ENCODE measurements around the gene CC2D2A. TPM values are rescaled to one million over a fixed set of nuclear protein-coding genes. Genes with fewer than 3 reads are reported as not detected.

Gene CC2D2A
- total and polyA plus RNA-seq, 2 experiments from 2014 or later, result 13.9 to 15.8 TPM

DNA sequence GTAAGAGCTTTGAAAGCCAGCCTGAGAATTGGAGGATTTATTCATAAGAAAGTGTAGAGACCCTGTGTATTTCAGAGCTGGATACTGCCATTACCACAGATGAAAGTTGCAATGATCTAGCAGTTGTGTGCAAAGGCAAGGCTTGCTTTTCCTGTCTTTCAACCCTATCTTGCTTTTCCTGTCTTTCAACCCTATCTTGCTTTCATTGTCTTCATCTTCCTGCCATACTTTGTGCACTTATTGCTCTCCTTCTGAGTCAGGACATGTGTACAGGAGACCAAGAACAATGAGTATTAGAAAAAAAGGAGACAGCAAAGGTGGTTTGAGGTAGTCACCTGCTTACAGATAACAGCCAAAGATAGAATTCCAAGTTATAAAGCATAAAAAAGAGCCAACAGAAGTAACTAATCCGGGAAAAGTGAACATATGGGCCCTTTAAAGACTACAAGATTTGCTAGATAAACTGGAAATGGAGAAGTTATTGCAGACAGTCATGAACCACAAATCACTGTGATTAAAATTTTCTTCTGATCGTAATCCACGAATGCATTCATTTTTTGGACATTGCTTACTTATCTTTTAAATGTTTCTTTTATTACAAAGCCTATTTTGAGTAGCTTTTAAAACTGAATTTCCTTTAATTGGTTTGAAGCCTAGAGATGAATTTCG is 24.7 kb upstream of the CC2D2A start (continued):
- TF ChIP-seq, protein P1, sequence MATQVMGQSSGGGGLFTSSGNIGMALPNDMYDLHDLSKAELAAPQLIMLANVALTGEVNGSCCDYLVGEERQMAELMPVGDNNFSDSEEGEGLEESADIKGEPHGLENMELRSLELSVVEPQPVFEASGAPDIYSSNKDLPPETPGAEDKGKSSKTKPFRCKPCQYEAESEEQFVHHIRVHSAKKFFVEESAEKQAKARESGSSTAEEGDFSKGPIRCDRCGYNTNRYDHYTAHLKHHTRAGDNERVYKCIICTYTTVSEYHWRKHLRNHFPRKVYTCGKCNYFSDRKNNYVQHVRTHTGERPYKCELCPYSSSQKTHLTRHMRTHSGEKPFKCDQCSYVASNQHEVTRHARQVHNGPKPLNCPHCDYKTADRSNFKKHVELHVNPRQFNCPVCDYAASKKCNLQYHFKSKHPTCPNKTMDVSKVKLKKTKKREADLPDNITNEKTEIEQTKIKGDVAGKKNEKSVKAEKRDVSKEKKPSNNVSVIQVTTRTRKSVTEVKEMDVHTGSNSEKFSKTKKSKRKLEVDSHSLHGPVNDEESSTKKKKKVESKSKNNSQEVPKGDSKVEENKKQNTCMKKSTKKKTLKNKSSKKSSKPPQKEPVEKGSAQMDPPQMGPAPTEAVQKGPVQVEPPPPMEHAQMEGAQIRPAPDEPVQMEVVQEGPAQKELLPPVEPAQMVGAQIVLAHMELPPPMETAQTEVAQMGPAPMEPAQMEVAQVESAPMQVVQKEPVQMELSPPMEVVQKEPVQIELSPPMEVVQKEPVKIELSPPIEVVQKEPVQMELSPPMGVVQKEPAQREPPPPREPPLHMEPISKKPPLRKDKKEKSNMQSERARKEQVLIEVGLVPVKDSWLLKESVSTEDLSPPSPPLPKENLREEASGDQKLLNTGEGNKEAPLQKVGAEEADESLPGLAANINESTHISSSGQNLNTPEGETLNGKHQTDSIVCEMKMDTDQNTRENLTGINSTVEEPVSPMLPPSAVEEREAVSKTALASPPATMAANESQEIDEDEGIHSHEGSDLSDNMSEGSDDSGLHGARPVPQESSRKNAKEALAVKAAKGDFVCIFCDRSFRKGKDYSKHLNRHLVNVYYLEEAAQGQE (IDR thresholded peaks at IDR 0.05; ENCODE audit: unreplicated experiment), result no peak
- TF ChIP-seq EZH2 (IDR thresholded peaks at IDR 0.05; ENCODE audit: low read depth, unreplicated experiment) (no peak), EZH2phosphoT487 (IDR thresholded peaks at IDR 0.05; ENCODE audit: unreplicated experiment) (no peak), STAT1 (IDR thresholded peaks at IDR 0.05; ENCODE audit: unreplicated experiment) (no peak), CREB1 (CRISPR knock-in tag; IDR thresholded peaks at IDR 0.05; ENCODE audit: low read depth) (no peak)
- TF ChIP-seq, protein P2, sequence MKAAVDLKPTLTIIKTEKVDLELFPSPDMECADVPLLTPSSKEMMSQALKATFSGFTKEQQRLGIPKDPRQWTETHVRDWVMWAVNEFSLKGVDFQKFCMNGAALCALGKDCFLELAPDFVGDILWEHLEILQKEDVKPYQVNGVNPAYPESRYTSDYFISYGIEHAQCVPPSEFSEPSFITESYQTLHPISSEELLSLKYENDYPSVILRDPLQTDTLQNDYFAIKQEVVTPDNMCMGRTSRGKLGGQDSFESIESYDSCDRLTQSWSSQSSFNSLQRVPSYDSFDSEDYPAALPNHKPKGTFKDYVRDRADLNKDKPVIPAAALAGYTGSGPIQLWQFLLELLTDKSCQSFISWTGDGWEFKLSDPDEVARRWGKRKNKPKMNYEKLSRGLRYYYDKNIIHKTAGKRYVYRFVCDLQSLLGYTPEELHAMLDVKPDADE (IDR thresholded peaks at IDR 0.05), result no peak

DNA sequence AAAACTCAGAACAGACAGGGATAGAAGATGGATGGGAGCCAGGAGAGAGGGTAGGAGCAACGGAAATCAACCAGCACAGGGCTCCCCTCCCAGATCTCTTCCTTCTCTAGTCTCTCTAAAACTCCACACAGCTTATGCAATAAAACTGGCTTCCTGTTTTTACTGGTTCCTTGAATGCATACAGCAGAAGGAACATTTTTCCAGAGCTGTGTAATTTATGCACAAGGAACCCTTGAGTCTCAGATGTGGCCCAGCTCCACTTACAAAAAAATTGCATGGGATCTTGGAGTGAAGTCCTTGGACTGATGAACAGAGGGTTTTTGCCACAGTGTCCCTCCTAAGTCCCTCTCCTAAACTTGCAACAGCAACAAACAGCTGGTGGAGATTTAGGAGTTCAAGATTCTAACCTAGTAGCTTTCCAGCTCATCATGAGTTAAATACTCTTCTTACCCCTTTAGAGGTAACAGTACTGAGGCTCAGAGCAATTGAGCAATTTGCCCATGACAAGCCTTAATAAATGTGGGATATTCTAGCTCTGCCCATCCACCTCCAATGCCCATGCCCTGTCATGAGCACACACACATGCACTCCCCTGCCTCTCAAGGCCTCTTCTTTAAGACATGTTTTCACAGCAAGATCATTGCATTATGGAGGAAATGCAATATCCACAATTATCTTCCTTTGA is 18.4 kb upstream of the CC2D2A start:
- H3K4me3 ChIP-seq, result no peak overlapping the region
- no peak overlapping the region for H3K27ac Mint-ChIP-seq
- no peak overlapping the region for H2AFZ ChIP-seq
- H3K4me2 ChIP-seq, result no peak overlapping the region
- no peaks in the 10 kb centered on the region for H4K20me1 ChIP-seq (replicated peaks; ENCODE audit: insufficient read depth)
- H3K27ac ChIP-seq (ENCODE audit: low read depth), result no peak overlapping the region
- H3K9me2 ChIP-seq (ENCODE audit: insufficient read depth), result peaks cover 3% of the 10 kb centered on the region; the same call in 1 of the 2 replicates
- H3K4me1 ChIP-seq (ENCODE audit: insufficient read depth), result no peaks in the 10 kb centered on the region
- no peaks in the 10 kb centered on the region for H3K36me3 Mint-ChIP-seq (ENCODE audit: low read depth)
- TF ChIP-seq ZNF114 (CRISPR knock-in tag; IDR thresholded peaks at IDR 0.05), result no peak
- TF ChIP-seq JUNB (IDR thresholded peaks at IDR 0.05; ENCODE audit: unreplicated experiment), result no peak
- no peak for TF ChIP-seq ZNF331 (CRISPR knock-in tag; IDR thresholded peaks at IDR 0.05; ENCODE audit: low read depth)
- H3K4me1 Mint-ChIP-seq, result no peaks in the 10 kb centered on the region
- H3K9me3 Mint-ChIP-seq, result no peaks in the 10 kb centered on the region
- H3F3A ChIP-seq (replicated peaks; ENCODE audit: low read depth), result no peaks in the 10 kb centered on the region
- no peaks in the 10 kb centered on the region for H3K36me3 ChIP-seq (ENCODE audit: insufficient read depth)
- DNase-seq (ENCODE audit: low spot score) (no peak), ATAC-seq (no peak)
- no peak overlapping the region for H3K4me3 Mint-ChIP-seq
- H3K27me3 Mint-ChIP-seq (ENCODE audit: insufficient read depth, low read depth, poor library complexity), result no peaks in the 10 kb centered on the region
- H3K27me3 ChIP-seq (ENCODE audit: insufficient read depth), result no peaks in the 10 kb centered on the region
- no peaks in the 10 kb centered on the region for H3K79me2 ChIP-seq (replicated peaks; ENCODE audit: insufficient read depth)
